ENCODE results near the gene OR2V2.
"Not testable (repeated sequence)": the region's sequence is repeated elsewhere in the genome, so short reads cannot be mapped to it uniquely, and the experiment has no call there.

Gene OR2V2

DNA sequence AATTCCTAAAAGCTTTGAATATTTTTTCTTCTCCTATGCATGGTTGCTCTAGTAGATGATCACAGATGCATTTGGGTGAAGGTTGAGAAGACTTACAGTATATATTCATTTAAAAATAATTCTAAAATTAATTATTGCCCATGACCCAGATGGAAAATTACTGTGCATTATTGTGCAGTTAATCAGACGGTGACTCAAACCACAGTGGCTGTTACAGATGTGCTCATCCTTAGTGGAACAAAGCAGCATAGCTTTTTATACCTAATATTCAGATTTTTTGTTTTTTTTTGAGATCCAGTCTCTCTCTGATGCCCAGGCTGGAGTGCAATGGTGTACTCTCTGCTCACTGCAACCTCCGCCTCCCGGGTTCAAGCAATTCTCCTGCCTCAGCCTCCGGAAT, 27.1 kb upstream of the OR2V2 start:
- no peak overlapping the region for H3K4me3 ChIP-seq (ENCODE audit: low read length)
- H3K9me3 ChIP-seq (replicated peaks; ENCODE audit: low read length), result no peaks in the 10 kb centered on the region
- H3K4me1 ChIP-seq (ENCODE audit: control insufficient read depth, insufficient read depth, low read length), result peaks cover 11% of the 10 kb centered on the region
- no peak overlapping the region for H3K9ac ChIP-seq (ENCODE audit: low read depth, low read length)
- H3K36me3 ChIP-seq (ENCODE audit: insufficient read depth, low read length), result no peaks in the 10 kb centered on the region
- no peak overlapping the region for H3K4me2 ChIP-seq (ENCODE audit: low read length)
- peaks cover 25% of the 10 kb centered on the region for H3K27me3 ChIP-seq (ENCODE audit: control insufficient read depth, insufficient read depth, low read length)

DNA sequence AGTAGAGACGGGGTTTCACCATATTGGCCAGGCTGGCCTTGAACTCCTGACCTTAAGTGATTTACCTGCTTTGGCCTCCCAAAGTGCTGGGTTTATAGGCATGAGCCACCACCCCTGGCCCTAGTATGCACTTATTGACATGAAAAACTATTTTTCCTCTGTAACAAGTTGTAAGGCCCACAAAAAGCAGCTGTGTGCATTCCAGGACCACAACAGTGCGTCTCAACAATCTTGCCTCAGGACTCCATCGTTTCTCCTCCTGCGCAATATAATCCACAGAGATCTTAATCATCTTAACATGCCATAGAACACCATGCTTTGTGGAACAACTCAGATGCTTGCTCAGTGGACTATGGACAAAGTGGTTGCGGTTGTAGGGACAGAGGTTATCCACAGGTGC, 26.6 kb upstream of the OR2V2 start:
- no peak overlapping the region for H3K4me3 ChIP-seq (ENCODE audit: low read length)
- no peak overlapping the region for H3K9ac ChIP-seq (ENCODE audit: low read depth, low read length)
- peaks cover 11% of the 10 kb centered on the region for H3K4me1 ChIP-seq (ENCODE audit: control insufficient read depth, insufficient read depth, low read length)
- no peak overlapping the region for H3K4me2 ChIP-seq (ENCODE audit: low read length)
- no peaks in the 10 kb centered on the region for H3K36me3 ChIP-seq (ENCODE audit: insufficient read depth, low read length)
- no peaks in the 10 kb centered on the region for H3K9me3 ChIP-seq (replicated peaks; ENCODE audit: low read length)
- H3K27me3 ChIP-seq (ENCODE audit: control insufficient read depth, insufficient read depth, low read length), result peaks cover 21% of the 10 kb centered on the region

DNA sequence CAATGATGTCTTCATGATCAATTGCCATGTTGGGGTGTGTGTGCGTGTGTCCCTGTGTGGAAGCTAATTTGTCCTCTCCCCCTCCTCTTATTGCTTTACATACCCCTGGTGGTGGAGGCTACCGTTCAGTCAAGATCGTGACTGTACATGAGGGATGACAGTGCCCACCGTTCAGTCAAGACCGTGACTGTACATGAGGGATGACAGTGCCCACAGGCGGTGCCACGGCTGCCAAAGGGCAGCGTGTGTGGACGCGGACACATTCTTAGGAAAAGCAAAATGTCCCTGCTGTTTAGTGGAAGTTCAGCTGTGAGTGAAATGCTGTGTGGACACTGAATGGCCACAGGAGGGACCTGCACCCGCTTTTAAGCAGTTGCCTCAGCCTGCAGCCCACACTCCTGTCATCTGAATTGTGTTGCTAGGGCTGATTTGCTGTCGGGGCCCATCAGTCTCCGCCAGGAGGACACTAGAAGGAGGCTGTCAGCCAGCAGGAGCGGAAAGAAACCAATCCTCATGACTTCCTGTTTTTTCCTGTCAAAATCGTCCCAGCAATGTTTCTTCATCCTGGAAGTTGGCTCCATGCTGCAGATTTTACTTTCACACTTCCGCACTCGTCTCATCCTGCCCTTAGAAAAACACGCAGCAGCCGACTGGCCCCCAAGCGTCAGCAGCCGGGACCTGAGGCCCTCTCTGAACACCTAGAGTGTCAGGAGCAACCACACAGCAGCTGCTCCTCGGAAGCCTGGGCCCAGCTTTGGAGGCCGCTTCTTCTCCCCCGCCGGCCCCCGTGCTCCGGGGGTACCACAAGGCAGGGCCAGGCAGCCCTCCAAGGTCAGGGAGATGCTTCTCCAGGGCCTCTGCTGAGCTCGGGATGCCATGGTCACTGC, 25.5 kb upstream of the OR2V2 start:
- no peak overlapping the region for H3K9ac ChIP-seq (ENCODE audit: low read depth, low read length)
- H3K4me3 ChIP-seq (ENCODE audit: low read length), result no peak overlapping the region
- no peaks in the 10 kb centered on the region for H3K9me3 ChIP-seq (replicated peaks; ENCODE audit: low read length)
- peaks cover 11% of the 10 kb centered on the region for H3K4me1 ChIP-seq (ENCODE audit: control insufficient read depth, insufficient read depth, low read length)
- H3K36me3 ChIP-seq (ENCODE audit: insufficient read depth, low read length), result no peaks in the 10 kb centered on the region
- H3K27me3 ChIP-seq (ENCODE audit: control insufficient read depth, insufficient read depth, low read length), result peaks cover 10% of the 10 kb centered on the region
- peak overlapping the region; percentile 47 for H3K4me2 ChIP-seq (ENCODE audit: low read length)

DNA sequence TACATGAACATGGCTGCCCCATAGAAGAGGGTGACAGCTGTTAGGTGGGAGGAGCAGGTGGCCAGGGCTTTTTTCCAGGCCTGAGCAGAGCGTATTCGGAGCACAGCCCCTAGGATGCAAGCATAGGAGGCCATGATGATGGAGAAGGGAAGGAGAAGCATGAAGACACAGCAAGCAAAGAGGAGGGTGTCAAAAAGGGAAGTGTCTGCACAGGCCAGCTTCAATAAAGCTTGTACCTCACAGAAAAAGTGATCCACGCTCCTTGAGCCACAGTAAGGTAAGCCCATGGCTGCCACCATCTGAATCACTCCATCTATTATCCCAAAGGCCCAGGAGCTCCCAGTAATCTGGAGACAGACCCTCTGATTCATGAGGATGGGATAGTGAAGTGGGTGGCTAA, 22.9 kb upstream of the OR2V2 start:
- Histone ChIP-seq H3K36me3 (ENCODE audit: insufficient read depth, low read length) (no peaks in the 10 kb centered on the region), H3K4me1 (ENCODE audit: control insufficient read depth, insufficient read depth, low read length) (peaks cover 11% of the 10 kb centered on the region), H3K9me3 (replicated peaks; ENCODE audit: low read length) (no peaks in the 10 kb centered on the region), H3K4me2 (ENCODE audit: low read length) (no peak overlapping the region), H3K4me3 (ENCODE audit: low read length) (no peak overlapping the region), H3K27me3 (ENCODE audit: control insufficient read depth, insufficient read depth, low read length) (peaks cover 23% of the 10 kb centered on the region), H3K9ac (ENCODE audit: low read depth, low read length) (no peak overlapping the region)

DNA sequence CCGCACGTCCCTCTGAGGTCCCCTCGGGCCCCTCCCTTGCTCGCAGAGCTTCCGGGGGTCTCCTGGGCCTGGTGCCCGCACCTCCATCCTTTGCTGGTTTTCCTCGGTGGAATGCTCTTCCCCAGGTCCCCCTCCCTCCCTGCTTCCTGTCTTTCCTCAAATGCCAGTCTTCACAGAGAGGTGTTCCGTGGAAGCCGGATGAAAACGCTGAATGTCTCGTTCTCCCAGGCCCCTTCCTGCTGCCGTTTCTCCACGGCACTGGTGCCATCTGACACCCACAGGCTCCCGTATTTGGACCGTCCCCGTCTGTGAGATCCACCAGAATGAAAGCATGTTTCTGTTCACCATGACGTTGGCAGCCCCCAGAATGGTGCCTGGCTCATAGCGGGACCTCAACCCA, 20.5 kb upstream of the OR2V2 start:
- no peaks in the 10 kb centered on the region for H3K4me1 ChIP-seq (ENCODE audit: control insufficient read depth, insufficient read depth, low read length)
- no peak overlapping the region for H3K4me2 ChIP-seq (ENCODE audit: low read length)
- H3K27me3 ChIP-seq (ENCODE audit: control insufficient read depth, insufficient read depth, low read length), result peaks cover 32% of the 10 kb centered on the region
- H3K36me3 ChIP-seq (ENCODE audit: insufficient read depth, low read length), result no peaks in the 10 kb centered on the region
- no peak overlapping the region for H3K9ac ChIP-seq (ENCODE audit: low read depth, low read length)
- H3K4me3 ChIP-seq (ENCODE audit: low read length), result no peak overlapping the region
- H3K9me3 ChIP-seq (replicated peaks; ENCODE audit: low read length), result no peaks in the 10 kb centered on the region

DNA sequence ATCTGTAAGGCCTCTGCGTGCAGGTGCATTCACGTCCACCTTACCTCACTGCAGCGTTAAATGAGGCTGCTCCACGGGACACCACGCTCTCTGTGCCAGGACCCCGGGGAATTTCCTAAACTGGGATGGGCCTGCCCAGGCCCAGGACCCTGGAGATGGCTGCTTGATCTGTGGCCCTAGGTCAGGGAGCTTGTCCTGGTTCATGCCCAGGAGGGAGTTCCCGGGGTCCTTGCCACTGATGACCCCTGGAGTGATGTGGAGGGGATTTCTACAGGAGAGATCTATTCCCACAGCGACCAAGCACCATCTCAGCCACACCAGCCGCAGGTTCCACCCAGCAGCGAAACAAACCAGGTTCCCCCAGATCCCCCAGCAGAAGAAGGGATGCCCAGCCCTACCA, 19.9 kb upstream of the OR2V2 start:
- Histone ChIP-seq H3K36me3 (ENCODE audit: insufficient read depth, low read length) (no peaks in the 10 kb centered on the region), H3K27me3 (ENCODE audit: control insufficient read depth, insufficient read depth, low read length) (peaks cover 32% of the 10 kb centered on the region), H3K9me3 (replicated peaks; ENCODE audit: low read length) (no peaks in the 10 kb centered on the region), H3K4me3 (ENCODE audit: low read length) (no peak overlapping the region), H3K4me1 (ENCODE audit: control insufficient read depth, insufficient read depth, low read length) (no peaks in the 10 kb centered on the region), H3K9ac (ENCODE audit: low read depth, low read length) (no peak overlapping the region), H3K4me2 (ENCODE audit: low read length) (no peak overlapping the region)

DNA sequence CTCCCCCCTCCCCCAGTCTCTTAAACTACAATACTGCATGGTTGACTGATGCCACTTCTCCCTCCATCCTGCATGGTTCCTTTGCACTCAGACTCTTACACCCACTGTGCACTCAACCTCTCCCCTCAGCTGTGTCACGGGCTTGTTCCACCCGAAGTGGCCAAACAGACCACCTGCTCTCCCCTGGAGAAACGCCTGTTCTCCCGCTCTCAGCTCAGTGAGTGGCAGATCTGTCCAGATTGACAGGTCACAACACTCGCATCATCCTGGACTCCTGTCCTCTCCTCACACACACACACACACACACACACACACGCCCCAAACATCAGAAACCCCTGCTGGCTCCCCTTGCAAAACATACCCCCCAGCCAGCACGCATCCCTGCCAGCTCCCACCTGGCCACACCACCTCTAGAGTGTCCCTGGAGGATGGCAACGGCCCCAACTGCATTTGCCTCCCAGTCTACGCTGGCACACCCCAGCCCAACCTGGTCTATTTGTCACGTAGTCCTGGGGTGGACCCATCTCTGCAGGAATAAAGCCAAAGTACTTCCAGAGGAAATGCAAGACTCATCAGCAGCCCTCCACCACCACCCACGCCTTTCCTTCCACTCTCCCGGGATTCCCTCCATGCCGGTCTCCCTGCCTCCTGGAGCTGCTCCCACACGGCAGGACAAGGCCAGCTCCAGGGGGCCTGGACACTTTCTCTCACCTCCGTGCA, 19.3 kb upstream of the OR2V2 start:
- Histone ChIP-seq H3K9ac (ENCODE audit: low read depth, low read length) (no peak overlapping the region), H3K9me3 (replicated peaks; ENCODE audit: low read length) (no peaks in the 10 kb centered on the region), H3K27me3 (ENCODE audit: control insufficient read depth, insufficient read depth, low read length) (peaks cover 29% of the 10 kb centered on the region), H3K4me2 (ENCODE audit: low read length) (no peak overlapping the region), H3K36me3 (ENCODE audit: insufficient read depth, low read length) (no peaks in the 10 kb centered on the region), H3K4me3 (ENCODE audit: low read length) (no peak overlapping the region), H3K4me1 (ENCODE audit: control insufficient read depth, insufficient read depth, low read length) (no peaks in the 10 kb centered on the region)

DNA sequence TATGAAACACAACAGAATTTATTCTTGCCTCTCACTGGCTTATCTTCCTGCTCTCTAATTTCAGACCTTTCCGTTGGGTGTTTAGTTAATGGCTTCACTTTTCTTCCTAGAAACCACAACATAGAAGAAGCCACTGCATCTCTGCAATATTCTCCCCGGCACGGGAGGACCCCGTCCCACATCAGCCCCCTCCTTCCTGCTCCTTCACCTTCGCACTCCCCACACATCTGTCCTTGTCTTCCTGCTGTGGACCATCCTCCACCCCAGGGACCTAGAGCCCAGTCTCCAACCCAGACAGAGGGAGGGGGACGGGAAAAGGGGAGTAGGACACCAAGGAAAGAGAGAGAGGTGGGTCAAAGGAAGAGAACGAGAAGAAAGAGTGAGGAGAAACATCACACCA, 17.8 kb upstream of the OR2V2 start:
- no peak overlapping the region for H3K4me2 ChIP-seq (ENCODE audit: low read length)
- no peaks in the 10 kb centered on the region for H3K9me3 ChIP-seq (replicated peaks; ENCODE audit: low read length)
- peaks cover 29% of the 10 kb centered on the region for H3K27me3 ChIP-seq (ENCODE audit: control insufficient read depth, insufficient read depth, low read length)
- no peak overlapping the region for H3K9ac ChIP-seq (ENCODE audit: low read depth, low read length)
- no peaks in the 10 kb centered on the region for H3K36me3 ChIP-seq (ENCODE audit: insufficient read depth, low read length)
- peaks cover 5% of the 10 kb centered on the region for H3K4me1 ChIP-seq (ENCODE audit: control insufficient read depth, insufficient read depth, low read length)
- no peak overlapping the region for H3K4me3 ChIP-seq (ENCODE audit: low read length)

DNA sequence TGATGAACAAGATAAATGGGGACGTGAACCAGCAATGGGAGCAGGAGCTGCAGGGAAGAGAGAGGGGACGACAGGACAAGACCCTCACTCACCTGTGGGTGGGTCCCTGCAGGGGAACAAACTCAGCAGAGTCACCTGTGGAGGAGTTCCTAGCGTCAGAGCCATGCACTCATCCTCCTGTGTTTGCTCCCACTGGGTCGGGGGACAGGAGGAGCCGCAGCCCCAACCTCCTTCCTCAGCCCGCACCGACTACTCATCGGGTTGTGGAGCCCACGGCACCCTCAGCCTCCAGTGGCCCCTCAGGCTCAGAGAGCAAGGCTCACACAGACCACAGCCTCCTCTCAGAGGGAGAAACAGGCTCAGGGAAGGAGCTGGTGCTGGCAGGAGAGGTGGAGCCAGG, 17.3 kb upstream of the OR2V2 start:
- H3K4me3 ChIP-seq (ENCODE audit: low read length); H3K4me1 ChIP-seq (ENCODE audit: control insufficient read depth, insufficient read depth, low read length); H3K9ac ChIP-seq (ENCODE audit: low read depth, low read length); H3K36me3 ChIP-seq (ENCODE audit: insufficient read depth, low read length); H3K9me3 ChIP-seq (replicated peaks; ENCODE audit: low read length); H3K4me2 ChIP-seq (ENCODE audit: low read length): not testable (repeated sequence)
- peaks cover 29% of the 10 kb centered on the region for H3K27me3 ChIP-seq (ENCODE audit: control insufficient read depth, insufficient read depth, low read length)

DNA sequence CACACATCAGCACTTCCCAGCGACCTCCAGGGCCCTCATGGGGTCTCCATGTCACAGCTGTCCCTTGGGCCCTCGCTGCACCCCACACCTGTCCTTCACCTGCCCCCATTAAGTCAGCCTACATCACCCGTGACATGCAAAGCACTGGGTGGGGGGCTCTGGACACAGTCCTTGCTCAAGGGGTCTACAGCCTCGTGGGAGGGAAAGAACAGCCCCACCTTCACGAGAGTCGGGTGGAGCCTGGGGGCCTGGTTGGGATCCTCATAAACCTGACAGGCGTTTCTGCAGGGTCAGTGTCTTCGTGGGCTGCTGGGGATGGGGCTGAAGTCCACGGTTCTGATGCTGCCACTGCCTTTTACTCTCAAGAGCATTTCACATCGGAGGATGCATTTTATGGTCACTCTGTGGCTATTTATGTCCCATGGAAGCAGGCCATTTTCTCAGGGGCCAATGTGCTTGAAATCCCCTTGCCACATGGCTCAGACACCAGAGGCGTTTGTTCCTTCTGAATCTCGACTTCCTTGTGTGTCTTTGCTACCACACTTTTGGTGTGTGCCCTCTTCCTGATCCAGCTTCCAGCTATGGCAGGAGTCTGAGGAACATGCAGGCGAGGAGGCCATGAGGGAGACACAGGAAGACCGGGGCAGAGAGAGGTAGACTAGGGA, 16.4 kb upstream of the OR2V2 start, which contains the start of gene OR2V1:
Gene OR2V1, minus strand, starts transcription at position 338 of the 665 bp plus-strand sequence. CDS start 5,865 bp downstream, outside the sequence.
- Histone ChIP-seq H3K4me2 (ENCODE audit: low read length) (no peak within 1 kb of the TSS), H3K27me3 (ENCODE audit: control insufficient read depth, insufficient read depth, low read length) (peaks cover 29% of the 10 kb centered on the region), H3K4me3 (ENCODE audit: low read length) (no peak within 1 kb of the TSS), H3K9ac (ENCODE audit: low read depth, low read length) (no peak within 1 kb of the TSS), H3K36me3 (ENCODE audit: insufficient read depth, low read length) (no peaks in the 10 kb centered on the region), H3K9me3 (replicated peaks; ENCODE audit: low read length) (no peaks in the 10 kb centered on the region), H3K4me1 (ENCODE audit: control insufficient read depth, insufficient read depth, low read length) (peaks cover 5% of the 10 kb centered on the region)

DNA sequence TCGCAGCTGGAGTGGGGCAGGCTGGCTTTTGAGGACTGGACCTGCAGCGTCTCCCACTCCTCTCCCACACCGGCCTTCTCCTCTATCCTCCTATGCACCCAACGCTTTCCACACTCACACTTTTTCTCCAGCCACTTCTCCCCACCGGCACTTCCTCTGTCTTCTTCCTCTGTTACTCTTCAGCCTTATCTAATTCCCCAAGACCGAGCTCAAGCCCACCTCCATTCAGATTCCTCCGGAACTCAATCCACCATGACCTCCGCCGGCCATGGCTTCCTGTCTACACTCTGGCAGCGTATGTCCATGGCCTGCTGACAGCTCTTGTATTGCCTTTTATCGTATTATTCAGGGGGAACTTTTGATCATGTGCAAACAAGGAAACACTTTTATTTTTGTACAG, 15.9 kb upstream of the OR2V2 start:
- peaks cover 29% of the 10 kb centered on the region for H3K27me3 ChIP-seq (ENCODE audit: control insufficient read depth, insufficient read depth, low read length)
- no peak overlapping the region for H3K4me3 ChIP-seq (ENCODE audit: low read length)
- H3K36me3 ChIP-seq (ENCODE audit: insufficient read depth, low read length), result no peaks in the 10 kb centered on the region
- peaks cover 5% of the 10 kb centered on the region for H3K4me1 ChIP-seq (ENCODE audit: control insufficient read depth, insufficient read depth, low read length)
- H3K4me2 ChIP-seq (ENCODE audit: low read length), result no peak overlapping the region
- H3K9ac ChIP-seq (ENCODE audit: low read depth, low read length), result no peak overlapping the region
- H3K9me3 ChIP-seq (replicated peaks; ENCODE audit: low read length), result no peaks in the 10 kb centered on the region

All from skeletal muscle satellite cell (primary cell).